ENCODE measurements around the gene ASAP3.

Gene ASAP3

DNA sequence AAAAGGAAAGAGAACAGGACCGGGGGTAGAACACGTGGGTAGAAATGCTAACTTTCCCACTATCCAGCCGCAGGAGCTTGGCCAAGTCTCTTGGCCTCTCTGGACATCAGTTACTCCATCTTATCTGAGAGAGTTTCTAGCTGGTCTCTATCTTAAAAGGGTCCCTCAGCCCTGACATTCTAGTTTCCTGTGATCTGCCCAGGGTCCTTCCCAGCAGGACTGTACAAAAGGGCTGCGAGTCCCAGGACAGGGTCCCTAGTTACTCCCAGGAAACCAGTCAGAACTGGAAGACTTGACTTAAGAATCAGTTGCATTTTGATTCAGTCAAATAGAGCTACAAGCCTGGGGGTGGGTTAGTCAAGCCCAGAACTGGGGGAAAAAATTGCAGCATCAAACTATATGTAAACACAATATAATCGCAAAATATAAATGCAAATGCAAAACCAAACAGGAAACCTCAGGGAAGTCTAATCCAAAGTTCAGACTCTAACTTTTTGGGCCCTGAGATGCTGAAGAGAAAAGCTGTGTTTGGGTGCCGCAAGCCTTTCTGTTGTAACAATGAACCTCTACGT is 2.9 kb downstream of the ASAP3 start (continued):
- no peak for TF ChIP-seq CSRNP3 (CRISPR knock-in tag; IDR thresholded peaks at IDR 0.05)
- no peak for TF ChIP-seq TOX (CRISPR knock-in tag; IDR thresholded peaks at IDR 0.05; ENCODE audit: borderline replicate concordance)
- TF ChIP-seq ZC3H10 (CRISPR knock-in tag; IDR thresholded peaks at IDR 0.05): no peak
- no peak for TF ChIP-seq ARNTL (CRISPR knock-in tag; IDR thresholded peaks at IDR 0.05; ENCODE audit: borderline replicate concordance, low read depth)
- TF ChIP-seq PPARA (CRISPR knock-in tag; IDR thresholded peaks at IDR 0.05; ENCODE audit: borderline replicate concordance): no peak
- TF ChIP-seq GLIS3 (CRISPR knock-in tag; IDR thresholded peaks at IDR 0.05): no peak
- no peak for TF ChIP-seq ESRRG (CRISPR knock-in tag; IDR thresholded peaks at IDR 0.05)
- no peak for TF ChIP-seq ZFP3 (CRISPR knock-in tag; IDR thresholded peaks at IDR 0.05)
- TF ChIP-seq CSDC2 (CRISPR knock-in tag; IDR thresholded peaks at IDR 0.05): no peak
- TF ChIP-seq, protein P1, sequence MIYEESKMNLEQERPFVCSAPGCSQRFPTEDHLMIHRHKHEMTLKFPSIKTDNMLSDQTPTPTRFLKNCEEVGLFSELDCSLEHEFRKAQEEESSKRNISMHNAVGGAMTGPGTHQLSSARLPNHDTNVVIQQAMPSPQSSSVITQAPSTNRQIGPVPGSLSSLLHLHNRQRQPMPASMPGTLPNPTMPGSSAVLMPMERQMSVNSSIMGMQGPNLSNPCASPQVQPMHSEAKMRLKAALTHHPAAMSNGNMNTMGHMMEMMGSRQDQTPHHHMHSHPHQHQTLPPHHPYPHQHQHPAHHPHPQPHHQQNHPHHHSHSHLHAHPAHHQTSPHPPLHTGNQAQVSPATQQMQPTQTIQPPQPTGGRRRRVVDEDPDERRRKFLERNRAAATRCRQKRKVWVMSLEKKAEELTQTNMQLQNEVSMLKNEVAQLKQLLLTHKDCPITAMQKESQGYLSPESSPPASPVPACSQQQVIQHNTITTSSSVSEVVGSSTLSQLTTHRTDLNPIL (CRISPR knock-in tag; IDR thresholded peaks at IDR 0.05; ENCODE audit: low read depth): no peak

DNA sequence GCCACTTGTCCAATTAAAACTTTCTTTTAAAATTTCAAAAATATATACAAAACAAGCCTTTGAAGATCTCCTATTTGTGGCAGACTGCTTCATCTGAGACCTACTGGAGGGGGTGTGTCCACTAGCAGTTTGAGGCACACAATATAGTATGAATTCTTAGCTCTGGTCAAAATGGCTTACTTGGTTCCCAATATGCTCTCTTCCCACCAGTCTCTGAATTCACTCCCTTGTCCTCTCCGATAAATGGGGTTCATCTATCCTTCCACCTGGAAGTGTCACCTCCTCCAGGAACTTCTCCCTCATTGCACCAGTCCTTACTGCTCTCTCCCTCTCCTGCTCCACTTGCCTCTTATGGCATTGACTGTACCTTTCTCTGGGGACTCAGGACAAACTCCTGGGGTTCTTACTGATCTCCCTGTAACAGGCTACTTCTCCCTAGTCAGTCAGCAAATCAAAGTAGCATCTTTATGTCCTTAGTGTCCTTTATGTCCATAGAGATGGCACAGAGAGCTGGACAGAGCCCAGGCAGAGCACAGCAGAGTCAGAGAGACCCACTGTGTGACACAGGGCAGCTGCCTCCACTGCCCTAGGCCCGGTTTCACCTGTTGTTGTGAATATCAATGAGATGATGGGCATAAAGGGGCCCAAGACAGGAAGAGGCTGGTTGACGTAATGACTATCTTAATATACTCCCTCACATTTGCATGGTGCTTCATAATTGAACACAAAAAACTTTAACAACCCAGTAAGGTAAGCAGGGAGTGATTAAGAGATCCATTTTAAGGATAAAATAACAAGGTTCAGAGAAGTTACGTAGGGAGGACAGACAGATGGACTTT is 3.6 kb downstream of the ASAP3 start:
- no peak for ATAC-seq
- TF ChIP-seq PATZ1 (CRISPR knock-in tag; IDR thresholded peaks at IDR 0.05; ENCODE audit: borderline replicate concordance) (no peak), PPARA (CRISPR knock-in tag; IDR thresholded peaks at IDR 0.05; ENCODE audit: borderline replicate concordance) (no peak), ARNTL (CRISPR knock-in tag; IDR thresholded peaks at IDR 0.05; ENCODE audit: borderline replicate concordance, low read depth) (no peak), TOX (CRISPR knock-in tag; IDR thresholded peaks at IDR 0.05; ENCODE audit: borderline replicate concordance) (no peak), CSRNP3 (CRISPR knock-in tag; IDR thresholded peaks at IDR 0.05) (no peak)

DNA sequence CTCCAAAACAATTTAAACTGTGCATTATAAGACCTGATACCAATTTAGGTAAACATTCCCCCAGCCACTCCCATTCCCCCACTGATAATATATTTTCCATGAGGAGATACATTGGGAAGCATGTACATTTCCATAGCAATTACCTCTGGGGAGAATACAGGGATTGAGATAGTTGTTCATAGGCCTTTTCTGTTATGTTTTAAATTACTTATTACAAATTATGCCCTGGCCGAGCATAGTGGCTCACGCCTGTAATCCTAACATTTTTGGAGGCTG is 4.4 kb downstream of the ASAP3 start:
- TF ChIP-seq CSRNP3 (CRISPR knock-in tag; IDR thresholded peaks at IDR 0.05) (no peak), ISL1 (CRISPR knock-in tag; IDR thresholded peaks at IDR 0.05) (no peak), TOX (CRISPR knock-in tag; IDR thresholded peaks at IDR 0.05; ENCODE audit: borderline replicate concordance) (no peak), ZNF70 (CRISPR knock-in tag; IDR thresholded peaks at IDR 0.05) (no peak), PATZ1 (CRISPR knock-in tag; IDR thresholded peaks at IDR 0.05; ENCODE audit: borderline replicate concordance) (no peak), GLIS3 (CRISPR knock-in tag; IDR thresholded peaks at IDR 0.05) (no peak), SNAI2 (CRISPR knock-in tag; IDR thresholded peaks at IDR 0.05) (no peak), CSDC2 (CRISPR knock-in tag; IDR thresholded peaks at IDR 0.05) (no peak), BACH2 (CRISPR knock-in tag; IDR thresholded peaks at IDR 0.05; ENCODE audit: borderline replicate concordance) (no peak), ZNF8 (CRISPR knock-in tag; IDR thresholded peaks at IDR 0.05) (no peak), RARB (CRISPR knock-in tag; IDR thresholded peaks at IDR 0.05) (no peak)
- TF ChIP-seq, protein P2, sequence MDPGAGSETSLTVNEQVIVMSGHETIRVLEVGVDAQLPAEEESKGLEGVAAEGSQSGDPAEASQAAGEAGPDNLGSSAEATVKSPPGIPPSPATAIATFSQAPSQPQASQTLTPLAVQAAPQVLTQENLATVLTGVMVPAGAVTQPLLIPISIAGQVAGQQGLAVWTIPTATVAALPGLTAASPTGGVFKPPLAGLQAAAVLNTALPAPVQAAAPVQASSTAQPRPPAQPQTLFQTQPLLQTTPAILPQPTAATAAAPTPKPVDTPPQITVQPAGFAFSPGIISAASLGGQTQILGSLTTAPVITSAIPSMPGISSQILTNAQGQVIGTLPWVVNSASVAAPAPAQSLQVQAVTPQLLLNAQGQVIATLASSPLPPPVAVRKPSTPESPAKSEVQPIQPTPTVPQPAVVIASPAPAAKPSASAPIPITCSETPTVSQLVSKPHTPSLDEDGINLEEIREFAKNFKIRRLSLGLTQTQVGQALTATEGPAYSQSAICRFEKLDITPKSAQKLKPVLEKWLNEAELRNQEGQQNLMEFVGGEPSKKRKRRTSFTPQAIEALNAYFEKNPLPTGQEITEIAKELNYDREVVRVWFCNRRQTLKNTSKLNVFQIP (CRISPR knock-in tag; IDR thresholded peaks at IDR 0.05; ENCODE audit: borderline replicate concordance, low read depth): no peak
- TF ChIP-seq, protein P3, sequence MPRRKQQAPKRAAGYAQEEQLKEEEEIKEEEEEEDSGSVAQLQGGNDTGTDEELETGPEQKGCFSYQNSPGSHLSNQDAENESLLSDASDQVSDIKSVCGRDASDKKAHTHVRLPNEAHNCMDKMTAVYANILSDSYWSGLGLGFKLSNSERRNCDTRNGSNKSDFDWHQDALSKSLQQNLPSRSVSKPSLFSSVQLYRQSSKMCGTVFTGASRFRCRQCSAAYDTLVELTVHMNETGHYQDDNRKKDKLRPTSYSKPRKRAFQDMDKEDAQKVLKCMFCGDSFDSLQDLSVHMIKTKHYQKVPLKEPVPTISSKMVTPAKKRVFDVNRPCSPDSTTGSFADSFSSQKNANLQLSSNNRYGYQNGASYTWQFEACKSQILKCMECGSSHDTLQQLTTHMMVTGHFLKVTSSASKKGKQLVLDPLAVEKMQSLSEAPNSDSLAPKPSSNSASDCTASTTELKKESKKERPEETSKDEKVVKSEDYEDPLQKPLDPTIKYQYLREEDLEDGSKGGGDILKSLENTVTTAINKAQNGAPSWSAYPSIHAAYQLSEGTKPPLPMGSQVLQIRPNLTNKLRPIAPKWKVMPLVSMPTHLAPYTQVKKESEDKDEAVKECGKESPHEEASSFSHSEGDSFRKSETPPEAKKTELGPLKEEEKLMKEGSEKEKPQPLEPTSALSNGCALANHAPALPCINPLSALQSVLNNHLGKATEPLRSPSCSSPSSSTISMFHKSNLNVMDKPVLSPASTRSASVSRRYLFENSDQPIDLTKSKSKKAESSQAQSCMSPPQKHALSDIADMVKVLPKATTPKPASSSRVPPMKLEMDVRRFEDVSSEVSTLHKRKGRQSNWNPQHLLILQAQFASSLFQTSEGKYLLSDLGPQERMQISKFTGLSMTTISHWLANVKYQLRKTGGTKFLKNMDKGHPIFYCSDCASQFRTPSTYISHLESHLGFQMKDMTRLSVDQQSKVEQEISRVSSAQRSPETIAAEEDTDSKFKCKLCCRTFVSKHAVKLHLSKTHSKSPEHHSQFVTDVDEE (CRISPR knock-in tag; IDR thresholded peaks at IDR 0.05): no peak
- TF ChIP-seq, protein P1 (CRISPR knock-in tag; IDR thresholded peaks at IDR 0.05; ENCODE audit: low read depth): no peak
- ATAC-seq: no peak
